Neutrophil (primary cell): ENCODE results near the gene TRIM31.

ENCODE experiments used
- H3K27ac ChIP-seq: fragments of 200-600 bp; sonication (generic); 2 replicates; pipeline ENCODE4 v1.5.1; 2016; ENCODE audit warnings: mild to moderate bottlenecking, moderate library complexity
- H3K27me3 ChIP-seq: fragments of 200-600 bp; sonication (generic); 2 replicates; pipeline ENCODE4 v1.6.0; 2016; ENCODE audit warnings: mild to moderate bottlenecking
- H3K36me3 ChIP-seq: fragments of 200-600 bp; sonication (generic); 2 replicates; pipeline ENCODE4 v1.5.1; 2017
- H3K4me1 ChIP-seq, 2 experiments: fragments of 200-600 bp in 1 of 2; sonication (generic) in 1 of 2; 1 replicate in 1 of 2; 2 replicates in 1 of 2; pipeline versions ENCODE4 v1.5.1 to v1.6.1; 2013 to 2016; ENCODE audit warnings: low read depth in 1 of 2, low read length in 1 of 2, mild to moderate bottlenecking in 1 of 2, moderate library complexity in 1 of 2; ENCODE audit not compliant: control insufficient read depth in 1 of 2, insufficient read depth in 1 of 2
- H3K4me3 ChIP-seq, 2 experiments: fragments of 200-600 bp in 1 of 2; sonication (generic) in 1 of 2; 1 replicate in 1 of 2; 2 replicates in 1 of 2; pipeline ENCODE4 v1.5.1; 2013 to 2016; ENCODE audit warnings: low read depth in 1 of 2, low read length in 1 of 2, mild to moderate bottlenecking in 1 of 2, moderate library complexity in 1 of 2
- H3K9me3 ChIP-seq: fragments of 200-600 bp; sonication (generic); 2 replicates; pipeline ENCODE4 v1.5.1; 2016
- TF ChIP-seq, protein P1 (sequence below): fragments of 200-600 bp; sonication (generic); IDR thresholded peaks from 2 replicates; pipeline ENCODE4 v1.5.1; 2016; ENCODE audit warnings: antibody characterized with exemption

The TRIM31 gene, protein sequence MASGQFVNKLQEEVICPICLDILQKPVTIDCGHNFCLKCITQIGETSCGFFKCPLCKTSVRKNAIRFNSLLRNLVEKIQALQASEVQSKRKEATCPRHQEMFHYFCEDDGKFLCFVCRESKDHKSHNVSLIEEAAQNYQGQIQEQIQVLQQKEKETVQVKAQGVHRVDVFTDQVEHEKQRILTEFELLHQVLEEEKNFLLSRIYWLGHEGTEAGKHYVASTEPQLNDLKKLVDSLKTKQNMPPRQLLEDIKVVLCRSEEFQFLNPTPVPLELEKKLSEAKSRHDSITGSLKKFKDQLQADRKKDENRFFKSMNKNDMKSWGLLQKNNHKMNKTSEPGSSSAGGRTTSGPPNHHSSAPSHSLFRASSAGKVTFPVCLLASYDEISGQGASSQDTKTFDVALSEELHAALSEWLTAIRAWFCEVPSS

DNA sequence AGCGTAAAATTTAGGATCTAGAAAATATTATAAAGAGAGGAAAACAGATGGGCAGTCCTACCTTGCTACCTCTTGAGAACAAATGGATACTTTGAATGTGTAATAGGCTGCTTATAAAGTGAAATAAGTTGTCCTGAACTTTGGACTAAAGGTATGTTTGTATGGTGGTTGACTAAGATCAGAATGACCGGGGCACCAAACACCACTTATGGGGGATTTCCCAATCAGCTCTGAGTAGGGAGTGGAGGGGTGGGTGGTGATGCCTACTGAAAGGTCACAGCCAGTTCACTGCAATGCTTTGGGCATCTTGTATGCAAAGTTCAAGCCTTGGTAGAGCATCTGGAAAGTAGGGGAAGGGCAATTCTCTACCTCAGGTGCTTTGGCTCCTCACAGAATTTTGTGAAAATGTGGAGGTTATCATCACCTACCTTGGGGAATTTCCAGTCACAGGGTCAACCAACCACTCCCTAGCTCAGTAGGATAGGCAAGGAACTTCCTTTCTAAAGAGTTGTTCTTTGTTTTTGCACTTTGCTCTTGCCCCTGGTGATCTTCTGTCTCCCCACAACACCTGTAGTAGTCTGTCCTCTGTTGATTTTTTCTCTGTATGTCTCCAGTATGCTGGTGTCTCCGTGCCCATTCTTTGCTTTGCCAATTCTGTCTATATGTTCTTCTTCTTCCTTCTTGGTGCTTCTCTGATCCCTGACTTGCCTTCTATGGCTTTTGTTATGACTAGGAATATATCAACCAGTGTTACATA is at the start of gene TRIM31:
Gene TRIM31 (minus strand): TSS at position 88 of the 757 bp plus-strand sequence. CDS start 285 bp downstream, outside the sequence.
- TF ChIP-seq, protein P1, sequence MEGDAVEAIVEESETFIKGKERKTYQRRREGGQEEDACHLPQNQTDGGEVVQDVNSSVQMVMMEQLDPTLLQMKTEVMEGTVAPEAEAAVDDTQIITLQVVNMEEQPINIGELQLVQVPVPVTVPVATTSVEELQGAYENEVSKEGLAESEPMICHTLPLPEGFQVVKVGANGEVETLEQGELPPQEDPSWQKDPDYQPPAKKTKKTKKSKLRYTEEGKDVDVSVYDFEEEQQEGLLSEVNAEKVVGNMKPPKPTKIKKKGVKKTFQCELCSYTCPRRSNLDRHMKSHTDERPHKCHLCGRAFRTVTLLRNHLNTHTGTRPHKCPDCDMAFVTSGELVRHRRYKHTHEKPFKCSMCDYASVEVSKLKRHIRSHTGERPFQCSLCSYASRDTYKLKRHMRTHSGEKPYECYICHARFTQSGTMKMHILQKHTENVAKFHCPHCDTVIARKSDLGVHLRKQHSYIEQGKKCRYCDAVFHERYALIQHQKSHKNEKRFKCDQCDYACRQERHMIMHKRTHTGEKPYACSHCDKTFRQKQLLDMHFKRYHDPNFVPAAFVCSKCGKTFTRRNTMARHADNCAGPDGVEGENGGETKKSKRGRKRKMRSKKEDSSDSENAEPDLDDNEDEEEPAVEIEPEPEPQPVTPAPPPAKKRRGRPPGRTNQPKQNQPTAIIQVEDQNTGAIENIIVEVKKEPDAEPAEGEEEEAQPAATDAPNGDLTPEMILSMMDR = no peak
- H3K27ac ChIP-seq = no peak within 1 kb of the TSS
- no peaks in the 10 kb centered on the region for H3K4me1 ChIP-seq
- no peak within 1 kb of the TSS for H3K4me3 ChIP-seq
- no peaks in the 10 kb centered on the region for H3K9me3 ChIP-seq
- H3K36me3 ChIP-seq = no peaks in the 10 kb centered on the region
- H3K27me3 ChIP-seq = peaks cover 96% of the 10 kb centered on the region

DNA sequence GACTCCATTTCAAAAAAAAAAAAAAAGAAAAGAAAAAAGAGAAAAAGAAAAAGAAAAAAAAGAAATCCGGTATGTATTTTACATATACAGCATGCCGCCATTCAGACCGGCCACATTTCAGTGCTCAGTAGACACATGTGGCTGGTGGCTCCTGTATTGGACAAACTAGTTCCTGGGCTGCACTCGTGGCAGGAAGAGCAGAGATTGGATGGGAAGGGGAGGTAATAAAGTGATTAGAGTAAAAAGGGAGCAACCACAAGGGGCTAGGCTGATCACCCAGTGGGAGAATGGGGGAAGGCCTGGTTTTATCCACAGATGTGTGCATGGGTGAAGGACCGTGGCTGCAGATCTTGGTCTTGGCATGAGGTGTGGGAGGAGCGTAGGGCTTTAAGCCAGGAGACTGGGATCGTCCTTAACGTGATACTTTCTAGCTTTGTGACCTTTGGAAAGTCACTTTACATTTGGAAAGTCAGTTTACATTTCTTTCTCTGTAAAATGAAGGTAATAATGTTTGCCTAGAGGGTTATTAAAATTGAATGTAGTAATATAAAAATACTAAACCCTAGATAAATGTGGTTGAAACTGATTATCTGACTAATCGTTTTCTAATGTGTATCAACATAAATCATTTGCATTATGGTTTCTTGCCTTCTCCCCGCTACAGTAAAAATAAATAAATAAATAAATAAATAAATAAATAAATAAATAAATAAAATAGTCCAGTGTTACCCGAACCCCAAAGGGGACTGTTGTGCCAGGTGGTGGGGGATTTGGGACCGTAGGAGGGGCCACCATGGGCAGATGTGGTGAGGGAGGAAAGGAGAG is 49.6 kb upstream of the TRIM31 start:
- H3K27ac ChIP-seq = no peak overlapping the region
- no peak overlapping the region for H3K4me3 ChIP-seq
- TF ChIP-seq, protein P1 = no peak
- peaks cover 14% of the 10 kb centered on the region for H3K27me3 ChIP-seq
- no peaks in the 10 kb centered on the region for H3K4me1 ChIP-seq
- H3K36me3 ChIP-seq = no peaks in the 10 kb centered on the region
- H3K9me3 ChIP-seq = no peaks in the 10 kb centered on the region

DNA sequence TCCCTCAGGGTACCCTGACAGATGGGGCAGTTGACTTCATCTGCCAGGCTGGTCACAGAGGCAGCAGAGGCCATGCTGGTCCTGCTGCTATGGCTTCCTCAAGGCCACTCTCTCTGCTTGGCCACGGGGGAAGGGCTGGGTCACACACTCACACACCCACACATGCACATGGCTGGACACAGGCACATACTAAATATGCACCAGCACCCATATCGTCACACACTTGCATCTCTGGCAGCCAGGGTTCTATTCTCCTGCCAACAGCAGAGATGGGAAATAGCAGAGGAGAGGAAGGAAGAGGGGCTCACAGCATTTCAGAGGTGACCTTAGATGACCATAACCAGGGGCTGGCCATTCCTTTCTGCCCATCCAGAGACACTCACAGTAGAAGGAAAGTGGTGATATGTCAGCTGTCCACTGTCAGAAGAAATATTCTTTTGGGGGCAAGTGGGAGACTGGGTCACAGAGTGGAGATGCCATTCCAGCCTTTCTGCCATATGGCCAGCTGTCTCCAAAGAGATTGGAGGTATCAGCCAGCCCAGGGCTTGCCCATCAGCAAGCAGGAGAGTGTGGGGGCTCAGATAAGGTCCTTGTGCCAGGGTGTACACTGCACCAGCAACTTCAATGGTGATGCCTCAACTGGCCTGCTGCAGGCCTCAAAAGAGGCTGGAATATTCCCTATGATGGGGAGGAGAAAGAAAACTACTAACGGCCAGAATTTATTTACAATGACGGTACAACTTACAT is 48.1 kb upstream of the TRIM31 start, which contains the start of gene TRIM10:
Gene TRIM10 (minus strand): TSS at position 427 of the 747 bp plus-strand sequence. CDS start 353 bp downstream, at position 74.
- H3K4me1 ChIP-seq = peaks cover 0 to 5% of the 10 kb centered on the region in 2 experiments
- no peaks in the 10 kb centered on the region for H3K9me3 ChIP-seq
- H3K27ac ChIP-seq = no peak within 1 kb of the TSS
- H3K36me3 ChIP-seq = no peaks in the 10 kb centered on the region
- no peak within 1 kb of the TSS for H3K4me3 ChIP-seq
- peaks cover 9% of the 10 kb centered on the region for H3K27me3 ChIP-seq
- TF ChIP-seq, protein P1 = no peak

DNA sequence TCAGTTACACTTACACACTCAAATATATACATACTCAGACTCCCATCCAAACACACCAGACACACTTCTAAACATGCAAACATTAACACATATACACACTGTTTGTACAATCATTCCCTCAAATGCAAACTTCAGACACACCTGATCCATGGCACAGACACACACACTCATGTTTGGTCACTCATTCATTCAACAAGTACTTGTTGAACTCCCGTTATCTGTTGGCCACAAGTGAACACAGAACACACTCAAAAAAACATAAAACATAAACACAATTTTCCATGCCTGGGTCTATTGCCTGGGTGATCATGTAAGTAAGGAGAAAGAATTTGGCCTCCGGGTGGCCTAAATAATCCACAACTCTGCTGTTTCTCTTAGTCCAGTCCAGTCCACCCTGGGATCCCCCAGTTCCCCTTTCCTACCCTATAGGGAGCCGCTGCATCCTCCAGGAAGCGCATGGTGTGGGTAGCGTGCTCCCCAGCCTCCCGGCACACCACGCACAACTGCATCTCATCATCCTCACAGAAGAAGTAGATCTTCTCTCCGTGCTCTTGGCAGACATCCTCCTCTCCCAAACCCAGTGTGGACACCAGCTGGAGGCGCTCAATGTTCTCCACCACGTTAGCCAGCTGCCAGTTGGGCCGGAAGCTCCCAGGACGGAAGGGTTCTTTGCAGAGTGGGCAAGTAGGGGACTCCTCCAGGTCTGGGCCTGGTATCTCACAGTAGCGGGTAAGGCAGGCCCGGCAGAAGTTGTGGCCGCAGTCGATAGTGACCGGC is 47.3 kb upstream of the TRIM31 start:
- no peak overlapping the region for H3K27ac ChIP-seq
- H3K36me3 ChIP-seq = no peaks in the 10 kb centered on the region
- H3K4me1 ChIP-seq = peaks cover 0 to 5% of the 10 kb centered on the region in 2 experiments
- TF ChIP-seq, protein P1 = no peak
- no peaks in the 10 kb centered on the region for H3K9me3 ChIP-seq
- no peak overlapping the region for H3K4me3 ChIP-seq
- peaks cover 13% of the 10 kb centered on the region for H3K27me3 ChIP-seq
